HG03354 (cell line): Measurements from ENCODE around the gene USP48.
"Not testable (repeated sequence)": the region's sequence is repeated elsewhere in the genome, so short reads cannot be mapped to it uniquely, and the experiment has no call there.

Experiments used
- ATAC-seq: cut with Tn5 transposase; IDR thresholded peaks from one replicate; pipeline ENCODE4 v1.9.1; 2021; ENCODE audit warnings: mild to moderate bottlenecking; ENCODE audit not compliant: unreplicated experiment, poor library complexity, severe bottlenecking

The USP48 gene

GRCh38 chr1:21673853-21674252 is 109.1 kb downstream of the USP48 start:
- not testable (repeated sequence) for ATAC-seq

GRCh38 chr1:21673277-21673780 is 109.6 kb downstream of the USP48 start:
- ATAC-seq = no peak

GRCh38 chr1:21672478-21673276 is 110.3 kb downstream of the USP48 start:
- ATAC-seq = no peak

GRCh38 chr1:21671915-21672314 is 111.0 kb downstream of the USP48 start:
- ATAC-seq = no peak

GRCh38 chr1:21670956-21671902 is 111.7 kb downstream of the USP48 start:
- ATAC-seq = no peak

- no peak for ATAC-seq
Measured at GRCh38 chr1:21670059-21670881, 112.7 kb downstream of the USP48 start.

- no peak for ATAC-seq
Measured at GRCh38 chr1:21669258-21670058, 113.5 kb downstream of the USP48 start, which contains the start of gene RAP1GAP. TSS of gene RAP1GAP (minus strand) at chr1:21669357. CDS start at chr1:21620032, 49,325 bp downstream.

GRCh38 chr1:21668951-21669257 is 114.0 kb downstream of the USP48 start:
- no peak for ATAC-seq

- ATAC-seq = no peak
Measured at GRCh38 chr1:21668232-21668950, 114.6 kb downstream of the USP48 start.

- ATAC-seq = no peak
Measured at GRCh38 chr1:21667348-21668231, 115.4 kb downstream of the USP48 start.

GRCh38 chr1:21666576-21667320 is 116.2 kb downstream of the USP48 start:
- no peak for ATAC-seq

GRCh38 chr1:21665711-21666575 is 117.0 kb downstream of the USP48 start:
- no peak for ATAC-seq

GRCh38 chr1:21664806-21665588 is 118.0 kb downstream of the USP48 start:
- no peak for ATAC-seq

GRCh38 chr1:21663951-21664805 is 118.8 kb downstream of the USP48 start:
- ATAC-seq = no peak
